ENCODE results near the gene FLT1.

DNA sequence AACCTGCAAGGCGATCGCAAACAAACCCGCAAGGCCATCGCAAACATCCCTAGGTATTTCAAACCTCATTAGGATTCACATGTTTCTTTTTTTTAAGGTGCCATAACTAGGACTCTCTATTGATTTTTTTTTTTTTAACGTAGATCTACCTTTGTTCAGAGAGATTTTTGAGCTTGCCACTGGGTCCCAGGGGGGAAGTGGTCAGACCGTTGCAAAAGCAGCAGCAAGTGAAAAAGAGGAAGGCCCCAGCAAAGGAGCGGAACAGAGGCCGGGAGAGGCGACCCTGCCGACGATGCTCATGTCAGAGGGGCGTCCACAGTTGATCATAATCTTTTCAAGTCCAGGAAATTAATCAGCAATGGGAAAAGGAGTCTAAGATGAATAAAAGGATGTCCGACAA lies 32.7 kb upstream of the FLT1 start:
- TF ChIP-seq, protein P1, sequence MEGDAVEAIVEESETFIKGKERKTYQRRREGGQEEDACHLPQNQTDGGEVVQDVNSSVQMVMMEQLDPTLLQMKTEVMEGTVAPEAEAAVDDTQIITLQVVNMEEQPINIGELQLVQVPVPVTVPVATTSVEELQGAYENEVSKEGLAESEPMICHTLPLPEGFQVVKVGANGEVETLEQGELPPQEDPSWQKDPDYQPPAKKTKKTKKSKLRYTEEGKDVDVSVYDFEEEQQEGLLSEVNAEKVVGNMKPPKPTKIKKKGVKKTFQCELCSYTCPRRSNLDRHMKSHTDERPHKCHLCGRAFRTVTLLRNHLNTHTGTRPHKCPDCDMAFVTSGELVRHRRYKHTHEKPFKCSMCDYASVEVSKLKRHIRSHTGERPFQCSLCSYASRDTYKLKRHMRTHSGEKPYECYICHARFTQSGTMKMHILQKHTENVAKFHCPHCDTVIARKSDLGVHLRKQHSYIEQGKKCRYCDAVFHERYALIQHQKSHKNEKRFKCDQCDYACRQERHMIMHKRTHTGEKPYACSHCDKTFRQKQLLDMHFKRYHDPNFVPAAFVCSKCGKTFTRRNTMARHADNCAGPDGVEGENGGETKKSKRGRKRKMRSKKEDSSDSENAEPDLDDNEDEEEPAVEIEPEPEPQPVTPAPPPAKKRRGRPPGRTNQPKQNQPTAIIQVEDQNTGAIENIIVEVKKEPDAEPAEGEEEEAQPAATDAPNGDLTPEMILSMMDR (IDR thresholded peaks at IDR 0.05) = no peak
- TF ChIP-seq ZFX (IDR thresholded peaks at IDR 0.05; ENCODE audit: borderline replicate concordance) = no peak

Data from 22Rv1 (cell line).